GM12878 (cell line): ENCODE results near the gene RNASEH2A. TPM values are rescaled to one million over a fixed set of nuclear protein-coding genes. Genes with fewer than 3 reads are reported as not detected.
A peak's percentile ranks its signal among the peaks of the same experiment; 100 is the strongest.

Source experiments
- ATAC-seq: fragments of 200-7000 bp; cut with Tn5 transposase; 3 replicates; pipeline ENCODE4 v1.9.1; 2020; ENCODE audit warnings: mild to moderate bottlenecking, moderate library complexity
- BruUV-seq: library from RNA; stranded (reverse); fragments of 400-500 nt; replicated peaks from 2 replicates; lab custom pipeline; 2021; lab: Mats Ljungman, UMichigan
- CTCF ChIA-PET: fragments of 300-600 bp; sonication (Branson Sonifier 250); formaldehyde crosslinking; extraction: SDS; loops from one replicate; lab custom pipeline; 2021; ENCODE audit warnings: inconsistent platforms; lab: Yijun Ruan, JAX
- POLR2A ChIA-PET: fragments of 350-600 bp; formaldehyde crosslinking; extraction: SDS; loops from one replicate; lab custom pipeline; 2021; ENCODE audit warnings: inconsistent platforms; lab: Charles Lee
- RAD21 ChIA-PET: fragments of 300-600 bp; sonication (Branson Sonifier 250); formaldehyde crosslinking; loops from one replicate; lab custom pipeline; 2023; ENCODE audit warnings: antibody characterized with exemption; ENCODE audit not compliant: unreplicated experiment; lab: Charles Lee
- SMC1A ChIA-PET: fragments of 300-600 bp; sonication (Branson Sonifier 250); formaldehyde crosslinking; loops from one replicate; lab custom pipeline; 2023; ENCODE audit not compliant: unreplicated experiment, uncharacterized antibody; lab: Charles Lee
- DNase-seq: peaks from one replicate; pipeline ENCODE4 v3.0.0-alpha.2; 2011; ENCODE audit warnings: low read depth, low spot score
- FAIRE-seq: peaks from 3 replicates; lab custom pipeline; 2011; peaks lifted over from hg19 to GRCh38; lab: Jason Lieb, UNC
- H2AFZ ChIP-seq: 2 replicates; pipeline ENCODE4 v1.6.0; 2011; ENCODE audit warnings: low read depth, low read length, control low read depth; ENCODE audit not compliant: control insufficient read depth
- H3K27ac ChIP-seq: 2 replicates; pipeline ENCODE4 v1.5.1; 2011; ENCODE audit warnings: control low read depth; ENCODE audit not compliant: control insufficient read depth, insufficient read depth
- H3K27me3 ChIP-seq, 2 experiments: replicated peaks in 1 of 2; 2 replicates each; pipeline versions ENCODE4 v1.6.0 to v1.6.1; 2011; ENCODE audit warnings: low read length in 1 of 2; ENCODE audit not compliant: control insufficient read depth in 2 of 2, insufficient read depth in 2 of 2
- H3K36me3 ChIP-seq, 2 experiments: 2 replicates each; pipeline ENCODE4 v1.5.1; 2011; ENCODE audit warnings: low read length in 1 of 2; ENCODE audit not compliant: control insufficient read depth in 2 of 2, insufficient read depth in 2 of 2
- H3K4me1 ChIP-seq: 2 replicates; pipeline ENCODE4 v1.6.1; 2011; ENCODE audit warnings: mild to moderate bottlenecking, low read length, moderate library complexity, mixed read lengths; ENCODE audit not compliant: control insufficient read depth, insufficient read depth
- H3K4me2 ChIP-seq: 2 replicates; pipeline ENCODE4 v1.6.0; 2011; ENCODE audit warnings: control low read depth; ENCODE audit not compliant: control insufficient read depth, insufficient read depth
- H3K4me3 ChIP-seq: fragments of 200-600 bp; sonication (generic); 2 replicates; pipeline ENCODE4 v1.5.1; 2016
- H3K79me2 ChIP-seq: 2 replicates; pipeline ENCODE4 v1.6.0; 2011; ENCODE audit warnings: low read length; ENCODE audit not compliant: control insufficient read depth, insufficient read depth
- H3K9ac ChIP-seq: 2 replicates; pipeline ENCODE4 v1.8.0; 2011; ENCODE audit warnings: low read length, control low read depth, mixed read lengths; ENCODE audit not compliant: control insufficient read depth, insufficient read depth
- H3K9me3 ChIP-seq: replicated peaks from 3 replicates; pipeline ENCODE4 v1.5.1; 2011; ENCODE audit warnings: mild to moderate bottlenecking, low read length; ENCODE audit not compliant: control insufficient read depth, insufficient read depth
- H4K20me1 ChIP-seq: 2 replicates; pipeline ENCODE4 v1.6.0; 2011; ENCODE audit not compliant: control insufficient read depth, insufficient read depth
- BMI1 ChIP-seq: fragments of 450-650 bp; IDR thresholded peaks from 2 replicates; pipeline ENCODE4 v1.6.1; 2016; ENCODE audit warnings: mild to moderate bottlenecking, moderate library complexity, borderline replicate concordance
- CBFB ChIP-seq: IDR thresholded peaks from 2 replicates; pipeline ENCODE4 v1.6.1; 2016; ENCODE audit warnings: antibody characterized with exemption, low read depth
- CREM ChIP-seq: IDR thresholded peaks from 2 replicates; pipeline ENCODE4 v1.6.1; 2014; ENCODE audit warnings: antibody characterized with exemption, low read depth
- HDGF ChIP-seq: fragments of 450-650 bp; IDR thresholded peaks from 2 replicates; pipeline ENCODE4 v1.6.1; 2016; ENCODE audit warnings: antibody characterized with exemption
- MYB ChIP-seq: fragments of 150-350 bp; IDR thresholded peaks from 2 replicates; pipeline ENCODE4 v1.6.1; 2014; ENCODE audit warnings: mild to moderate bottlenecking, low read depth, low read length, borderline replicate concordance
- SRF ChIP-seq, 2 experiments: IDR thresholded peaks; 2 replicates each; pipeline ENCODE4 v1.6.1; 2011; ENCODE audit warnings: low read depth in 2 of 2, low read length in 2 of 2, mild to moderate bottlenecking in 1 of 2, moderate library complexity in 1 of 2
- SUPT20H ChIP-seq: IDR thresholded peaks from 2 replicates; pipeline ENCODE4 v1.6.1; 2011; ENCODE audit warnings: low read depth, mild to moderate bottlenecking, low read length, moderate library complexity, borderline replicate concordance; ENCODE audit not compliant: control insufficient read depth
- USF1 ChIP-seq: IDR thresholded peaks from 2 replicates; pipeline ENCODE4 v1.6.1; 2011; ENCODE audit warnings: borderline replicate concordance, low read depth, mild to moderate bottlenecking, moderate library complexity, mixed read lengths, low read length; ENCODE audit not compliant: insufficient read depth; ENCODE audit errors: extremely low read length
- WGBS: methylation state at CpG from one replicate; pipeline ENCODE4 v1.1.6; 2016; ENCODE audit warnings: low lambda C conversion rate; ENCODE audit not compliant: insufficient replicate concordance, insufficient coverage; ENCODE audit errors: missing lambda C conversion rate; 5-methylcytosine and 5-hydroxymethylcytosine counted together
- in situ Hi-C: fragments of 300-500 bp; cut with MboI; formaldehyde crosslinking; loops from 9 replicates; pipeline ENCODE4 v1.14.3; 2018; ENCODE audit warnings: mixed read lengths
- intact Hi-C: fragments of 100-400 bp; cut with micrococcal nuclease; formaldehyde crosslinking; loops from one replicate; pipeline ENCODE4 v1.14.2; 2022; ENCODE audit not compliant: unreplicated experiment
- polyA plus RNA-seq, 11 experiments: library from polyadenylated mRNA; depleted of rRNA in 4 of 11; unstranded in 6 of 11; stranded (reverse) in 5 of 11; fragments of >200 nt; fragmentation: Nextera tagmentation in 4 of 11; fragmentation: Illumina TruSeq in 1 of 11; extraction: Ambion mirVana in 4 of 11; extraction: Trizol in 1 of 11; gene quantifications; 1 replicate in 1 of 11; 2 replicates in 10 of 11; pipeline versions ENCODE4 v1.2.1 to v1.2.3, GENCODE V29; 2011 to 2016; ENCODE audit warnings: inconsistent platforms in 2 of 11, missing spikeins in 2 of 11, low read depth in 1 of 11
- total RNA-seq, 4 experiments: library from RNA; depleted of rRNA in 3 of 4; stranded (reverse); fragments of >200 nt in 3 of 4; fragmentation: Illumina TruSeq in 1 of 4; extraction: Trizol in 1 of 4; gene quantifications; 2 replicates each; pipeline versions ENCODE4 v1.2.1 to v1.2.3, GENCODE V29; 2013 to 2021

RNASEH2A gene
- total and polyA plus RNA-seq, 10 of the 15 experiments (the other 5 are each of a cell fraction or from before 2014, with no cell fraction given): 17.4 to 103 (median 40.4) TPM

- peaks cover 7% of the 10 kb centered on the region; the same call in 1 of the 2 replicates for H3K4me1 ChIP-seq
- WGBS: 38% methylated on average over 43 of the region's 43 CpGs
- H3K27me3 ChIP-seq: peaks cover 0 to 26% of the 10 kb centered on the region in 2 experiments
- POLR2A ChIA-PET: no interaction called here
- H3K36me3 ChIP-seq: no peaks in the 10 kb centered on the region
- no peak for DNase-seq
- no peaks in the 10 kb centered on the region; the same call in 1 of the 3 replicates for H3K9me3 ChIP-seq
- TF ChIP-seq MYB (no peak), HDGF (peak; percentile 60; the same call in 1 of the 2 replicates)
- TF ChIP-seq, all 136 proteins: peak for 1
- intact Hi-C loops: no loop called here
- peak overlapping the region; percentile 25; the same call in 1 of the 2 replicates for H2AFZ ChIP-seq
- RAD21 ChIA-PET: no interaction called here
- CTCF ChIA-PET: no interaction called here
- FAIRE-seq (peak; percentile 7), ATAC-seq (peak; percentile 65)
- SMC1A ChIA-PET: no interaction called here
- peak overlapping the region; percentile 51; the same call in 1 of the 2 replicates for H3K4me3 ChIP-seq
- H3K9ac ChIP-seq: no peak overlapping the region
- peak overlapping the region; percentile 15 for H3K4me2 ChIP-seq
- BruUV-seq: no TSS peak
- in situ Hi-C loops: no loop called here
- H4K20me1 ChIP-seq: no peaks in the 10 kb centered on the region; the same call in 1 of the 2 replicates
- H3K27ac ChIP-seq: no peak overlapping the region
- no peaks in the 10 kb centered on the region for H3K79me2 ChIP-seq
Measured at GRCh38 chr19:12840091-12841079, 34.0 kb downstream of the RNASEH2A start.

GRCh38 chr19:12841094-12841493, 34.7 kb downstream of the RNASEH2A start:
- Histone ChIP-seq H3K27ac (no peak overlapping the region), H3K4me2 (peak overlapping the region; percentile 15), H3K36me3 (no peaks in the 10 kb centered on the region), H4K20me1 (no peaks in the 10 kb centered on the region; the same call in 1 of the 2 replicates), H3K4me3 (peak overlapping the region; percentile 51; the same call in 1 of the 2 replicates), H3K9me3 (no peaks in the 10 kb centered on the region; the same call in 1 of the 3 replicates), H2AFZ (peak overlapping the region; percentile 25; the same call in 1 of the 2 replicates), H3K27me3 (peaks cover 0 to 20% of the 10 kb centered on the region in 2 experiments), H3K4me1 (peaks cover 5% of the 10 kb centered on the region; the same call in 1 of the 2 replicates), H3K79me2 (no peaks in the 10 kb centered on the region), H3K9ac (no peak overlapping the region; the same call in 1 of the 2 replicates)
- no peak for DNase-seq
- POLR2A ChIA-PET: no interaction called here
- 40% methylated on average over 28 of the region's 29 CpGs for WGBS
- no peak for FAIRE-seq
- ATAC-seq: peak; percentile 20
- intact Hi-C loops: no loop called here
- TF ChIP-seq BMI1 (peak; percentile 87), SRF (IDR thresholded peaks at IDR 0.05; ENCODE audit: low read depth in 2 of 2, low read length in 2 of 2) (no peak), USF1 (no peak), SUPT20H (no peak), CBFB (no peak), CREM (no peak)
- CTCF ChIA-PET: no interaction called here
- RAD21 ChIA-PET: no interaction called here
- no TSS peak for BruUV-seq
- SMC1A ChIA-PET: interaction anchor here (0.8 kb wide), 1 partner anchor 75 kb away, joined by 4 read pairs; no protein-coding TSS in a partner anchor
- in situ Hi-C loops: no loop called here
